HEK293 (cell line): ENCODE data around the gene HTT-AS.

Experiments
- CTCF ChIA-PET: fragments of 350-600 bp; formaldehyde crosslinking; extraction: SDS; loops from one replicate; lab custom pipeline; 2021; ENCODE audit warnings: antibody characterized with exemption; lab: Yijun Ruan, JAX
- POLR2A ChIA-PET: fragments of 300-600 bp; formaldehyde crosslinking; extraction: SDS; loops from one replicate; lab custom pipeline; 2020; ENCODE audit warnings: antibody characterized with exemption, inconsistent platforms; lab: Yijun Ruan, JAX
- H3K27ac ChIP-seq: fragments of 200-500 bp; sonication (Bioruptor generic); 2 replicates; pipeline ENCODE4 v1.5.1; 2014; ENCODE audit warnings: low read depth, low read length, control low read depth, inconsistent platforms; ENCODE audit errors: extremely low read depth
- H3K36me3 ChIP-seq, 2 experiments: fragments of 200-500 bp in 1 of 2; sonication (Bioruptor generic) in 1 of 2; 1 replicate in 1 of 2; 2 replicates in 1 of 2; pipeline ENCODE4 v1.5.1; 2014 to 2017; ENCODE audit warnings: inconsistent platforms in 2 of 2, low read length in 2 of 2; ENCODE audit not compliant: control insufficient read depth in 2 of 2, insufficient read depth in 1 of 2
- H3K4me1 ChIP-seq: fragments of 200-500 bp; sonication (Bioruptor generic); 2 replicates; pipeline ENCODE4 v1.5.1; 2014; ENCODE audit warnings: mild to moderate bottlenecking, low read length, inconsistent platforms; ENCODE audit not compliant: control insufficient read depth, insufficient read depth
- H3K4me3 ChIP-seq: 2 replicates; pipeline ENCODE4 v1.5.1; 2011; ENCODE audit warnings: low read depth, mild to moderate bottlenecking, control low read depth, low read length, moderate library complexity
- H3K9me3 ChIP-seq: fragments of 200-500 bp; sonication (Bioruptor generic); 2 replicates; pipeline ENCODE4 v1.5.1; 2014; ENCODE audit warnings: low read depth, low read length, inconsistent platforms; ENCODE audit not compliant: control insufficient read depth, insufficient read depth
- GLIS1 ChIP-seq: fragments of 450-650 bp; formaldehyde crosslinking; IDR thresholded peaks from 2 replicates; pipeline ENCODE4 v1.5.1; 2016; ENCODE audit warnings: missing biosample characterization, missing genetic modification characterization
- HOXD13 ChIP-seq: sonication (generic); formaldehyde crosslinking; IDR thresholded peaks from 2 replicates; pipeline ENCODE4 v1.8.0; 2022; ENCODE audit warnings: missing genetic modification reagents, borderline replicate concordance
- IKZF3 ChIP-seq: fragments of 450-650 bp; IDR thresholded peaks from 2 replicates; pipeline ENCODE4 v1.5.0; 2018; ENCODE audit warnings: missing biosample characterization, mild to moderate bottlenecking, missing genetic modification characterization, moderate library complexity
- MEIS1 ChIP-seq: sonication (generic); formaldehyde crosslinking; IDR thresholded peaks from 2 replicates; pipeline ENCODE4 v1.8.1; 2022; ENCODE audit warnings: missing genetic modification reagents, mild to moderate bottlenecking, borderline replicate concordance
- YY1 ChIP-seq: fragments of 450-650 bp; formaldehyde crosslinking; IDR thresholded peaks from 2 replicates; pipeline ENCODE4 v1.5.1; 2018; ENCODE audit warnings: missing biosample characterization, missing genetic modification characterization
- ZBTB17 ChIP-seq: fragments of 450-650 bp; formaldehyde crosslinking; IDR thresholded peaks from 2 replicates; pipeline ENCODE4 v1.5.1; 2016; ENCODE audit warnings: missing biosample characterization, missing genetic modification characterization
- ZBTB21 ChIP-seq: fragments of 450-650 bp; formaldehyde crosslinking; IDR thresholded peaks from 2 replicates; pipeline ENCODE4 v1.5.1; 2017; ENCODE audit warnings: missing biosample characterization, missing genetic modification characterization
- ZBTB8A ChIP-seq: fragments of 450-650 bp; formaldehyde crosslinking; IDR thresholded peaks from 2 replicates; pipeline ENCODE4 v1.5.1; 2016; ENCODE audit warnings: missing biosample characterization, missing genetic modification characterization
- ZFP3 ChIP-seq: fragments of 450-650 bp; formaldehyde crosslinking; IDR thresholded peaks from 2 replicates; pipeline ENCODE4 v1.5.1; 2016; ENCODE audit warnings: low read depth, missing biosample characterization, missing genetic modification characterization
- ZFP69B ChIP-seq: fragments of 450-650 bp; formaldehyde crosslinking; IDR thresholded peaks from 2 replicates; pipeline ENCODE4 v1.5.1; 2016; ENCODE audit warnings: missing biosample characterization, missing genetic modification characterization
- ZIC2 ChIP-seq: fragments of 450-650 bp; formaldehyde crosslinking; IDR thresholded peaks from 2 replicates; pipeline ENCODE4 v1.5.1; 2016; ENCODE audit warnings: missing biosample characterization, missing genetic modification characterization
- ZNF10 ChIP-seq: fragments of 450-650 bp; formaldehyde crosslinking; IDR thresholded peaks from 2 replicates; pipeline ENCODE4 v1.5.1; 2017; ENCODE audit warnings: missing biosample characterization, missing genetic modification characterization
- ZNF169 ChIP-seq: fragments of 450-650 bp; formaldehyde crosslinking; IDR thresholded peaks from 2 replicates; pipeline ENCODE4 v1.5.1; 2016; ENCODE audit warnings: missing biosample characterization, missing genetic modification characterization
- ZNF211 ChIP-seq: fragments of 450-650 bp; formaldehyde crosslinking; IDR thresholded peaks from 2 replicates; pipeline ENCODE4 v1.5.1; 2016; ENCODE audit warnings: low read depth, missing biosample characterization, missing genetic modification characterization
- ZNF221 ChIP-seq: fragments of 450-650 bp; formaldehyde crosslinking; IDR thresholded peaks from 2 replicates; pipeline ENCODE4 v1.5.1; 2017; ENCODE audit warnings: missing biosample characterization, missing genetic modification characterization, borderline replicate concordance
- ZNF266 ChIP-seq: fragments of 450-650 bp; formaldehyde crosslinking; IDR thresholded peaks from 2 replicates; pipeline ENCODE4 v1.5.1; 2016; ENCODE audit warnings: missing biosample characterization, missing genetic modification characterization, low read depth
- ZNF366 ChIP-seq: fragments of 450-650 bp; formaldehyde crosslinking; conservative IDR thresholded peaks from 2 replicates; pipeline ENCODE4 v1.5.1; 2016; ENCODE audit warnings: missing biosample characterization, missing genetic modification characterization
- ZNF426 ChIP-seq: fragments of 450-650 bp; formaldehyde crosslinking; IDR thresholded peaks from 2 replicates; pipeline ENCODE4 v1.5.1; 2017; ENCODE audit warnings: missing biosample characterization, missing genetic modification characterization, mild to moderate bottlenecking, inconsistent platforms, moderate library complexity
- ZNF48 ChIP-seq: fragments of 450-650 bp; formaldehyde crosslinking; IDR thresholded peaks from 2 replicates; pipeline ENCODE4 v1.5.1; 2016; ENCODE audit warnings: missing biosample characterization, missing genetic modification characterization
- ZNF555 ChIP-seq: fragments of 450-650 bp; formaldehyde crosslinking; conservative IDR thresholded peaks from 2 replicates; pipeline ENCODE4 v1.5.1; 2017; ENCODE audit warnings: missing biosample characterization, mild to moderate bottlenecking, missing genetic modification characterization, inconsistent platforms
- ZNF610 ChIP-seq: fragments of 450-650 bp; formaldehyde crosslinking; IDR thresholded peaks from 2 replicates; pipeline ENCODE4 v1.5.1; 2016; ENCODE audit warnings: missing biosample characterization, missing genetic modification characterization, borderline replicate concordance
- ZNF664 ChIP-seq: fragments of 450-650 bp; formaldehyde crosslinking; IDR thresholded peaks from 2 replicates; pipeline ENCODE4 v1.5.1; 2016; ENCODE audit warnings: missing biosample characterization, missing genetic modification characterization
- ZNF747 ChIP-seq: fragments of 450-650 bp; formaldehyde crosslinking; IDR thresholded peaks from 2 replicates; pipeline ENCODE4 v1.5.1; 2016; ENCODE audit warnings: missing biosample characterization, missing genetic modification characterization
- ZNF76 ChIP-seq: fragments of 450-650 bp; formaldehyde crosslinking; IDR thresholded peaks from 2 replicates; pipeline ENCODE4; 2016; ENCODE audit warnings: low read depth, missing biosample characterization, missing genetic modification characterization, borderline replicate concordance
- TF ChIP-seq, protein P1 (sequence below): fragments of 450-650 bp; formaldehyde crosslinking; IDR thresholded peaks from 2 replicates; pipeline ENCODE4 v1.5.1; 2016; ENCODE audit warnings: missing biosample characterization, missing genetic modification characterization
- TF ChIP-seq, protein P2 (sequence below): fragments of 450-650 bp; formaldehyde crosslinking; IDR thresholded peaks from 2 replicates; pipeline ENCODE4 v1.5.1; 2016; ENCODE audit warnings: missing biosample characterization, missing genetic modification characterization
- TF ChIP-seq, protein P3 (sequence below): fragments of 450-650 bp; formaldehyde crosslinking; IDR thresholded peaks from 2 replicates; pipeline ENCODE4 v1.5.1; 2016; ENCODE audit warnings: missing biosample characterization, missing genetic modification characterization
- TF ChIP-seq, protein P4 (sequence below): fragments of 450-650 bp; formaldehyde crosslinking; IDR thresholded peaks from 2 replicates; pipeline ENCODE4 v1.5.1; 2016; ENCODE audit warnings: missing biosample characterization, missing genetic modification characterization

Gene HTT-AS

DNA sequence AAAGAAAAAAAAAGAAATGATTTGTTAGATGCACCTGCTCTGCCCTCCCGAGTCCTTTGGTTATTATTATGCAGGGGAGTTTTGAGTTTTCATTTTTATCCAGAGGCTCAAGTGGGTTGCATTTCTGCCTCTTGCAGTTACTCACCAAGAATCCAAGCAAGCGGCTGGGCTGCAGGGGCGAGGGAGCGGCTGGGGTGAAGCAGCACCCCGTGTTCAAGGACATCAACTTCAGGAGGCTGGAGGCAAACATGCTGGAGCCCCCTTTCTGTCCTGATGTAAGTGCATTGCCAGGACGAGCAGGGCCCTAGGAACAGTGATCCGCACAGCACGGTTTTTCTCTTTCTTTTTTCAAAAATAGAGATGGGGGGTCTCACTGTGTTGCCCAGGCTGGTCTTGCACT lies 39.1 kb downstream of the HTT-AS start:
- TF ChIP-seq ZNF76 (no peak), GLIS1 (tag by site-specific recombination) (no peak), ZNF211 (tag by site-specific recombination) (no peak), ZNF555 (no peak), ZBTB17 (no peak), ZFP69B (tag by site-specific recombination) (no peak), ZNF366 (tag by site-specific recombination) (no peak), ZNF610 (no peak), HOXD13 (CRISPR knock-in tag) (no peak), MEIS1 (no peak), YY1 (tag by site-specific recombination) (no peak), ZIC2 (tag by site-specific recombination) (no peak)
- Histone ChIP-seq H3K9me3 (no peaks in the 10 kb centered on the region), H3K36me3 (no peaks in the 10 kb centered on the region), H3K4me3 (no peak overlapping the region), H3K4me1 (no peaks in the 10 kb centered on the region), H3K27ac (no peak overlapping the region)
- CTCF ChIA-PET: interaction anchor here (0.6 kb wide), 1 partner anchor 47 kb away, joined by 3 read pairs; no protein-coding TSS in a partner anchor
- POLR2A ChIA-PET: no interaction called here

DNA sequence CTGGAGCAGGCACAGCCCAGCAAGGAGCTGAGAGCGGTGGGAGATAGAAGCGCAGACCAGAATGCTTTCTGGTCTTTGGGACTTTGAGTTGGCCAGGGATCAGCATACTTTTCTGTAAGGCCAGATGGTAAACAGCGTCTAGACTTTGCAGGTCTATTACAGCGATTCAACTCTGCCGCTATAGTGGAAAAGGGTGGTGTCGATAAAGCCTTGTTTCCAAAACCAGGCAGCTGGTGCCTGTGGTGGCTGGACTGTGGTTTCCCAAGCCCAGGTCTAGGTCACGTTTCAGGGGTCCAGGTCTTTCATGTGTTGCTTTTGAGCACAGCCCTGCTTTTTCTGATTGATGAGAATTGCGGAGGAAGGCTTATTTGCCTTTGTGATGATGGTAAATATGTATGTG lies 40.1 kb downstream of the HTT-AS start:
- Histone ChIP-seq H3K4me1 (no peaks in the 10 kb centered on the region), H3K27ac (no peak overlapping the region), H3K36me3 (no peaks in the 10 kb centered on the region), H3K4me3 (no peak overlapping the region), H3K9me3 (no peaks in the 10 kb centered on the region)
- TF ChIP-seq ZNF426 (tag by site-specific recombination) (no peak), ZNF221 (no peak), ZBTB21 (no peak), ZBTB8A (tag by site-specific recombination) (no peak), ZNF266 (tag by site-specific recombination) (no peak), IKZF3 (no peak), ZNF10 (tag by site-specific recombination) (no peak)
- TF ChIP-seq, protein P1, sequence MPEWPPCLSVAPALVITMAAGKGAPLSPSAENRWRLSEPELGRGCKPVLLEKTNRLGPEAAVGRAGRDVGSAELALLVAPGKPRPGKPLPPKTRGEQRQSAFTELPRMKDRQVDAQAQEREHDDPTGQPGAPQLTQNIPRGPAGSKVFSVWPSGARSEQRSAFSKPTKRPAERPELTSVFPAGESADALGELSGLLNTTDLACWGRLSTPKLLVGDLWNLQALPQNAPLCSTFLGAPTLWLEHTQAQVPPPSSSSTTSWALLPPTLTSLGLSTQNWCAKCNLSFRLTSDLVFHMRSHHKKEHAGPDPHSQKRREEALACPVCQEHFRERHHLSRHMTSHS (tag by site-specific recombination): no peak
- TF ChIP-seq, protein P2, sequence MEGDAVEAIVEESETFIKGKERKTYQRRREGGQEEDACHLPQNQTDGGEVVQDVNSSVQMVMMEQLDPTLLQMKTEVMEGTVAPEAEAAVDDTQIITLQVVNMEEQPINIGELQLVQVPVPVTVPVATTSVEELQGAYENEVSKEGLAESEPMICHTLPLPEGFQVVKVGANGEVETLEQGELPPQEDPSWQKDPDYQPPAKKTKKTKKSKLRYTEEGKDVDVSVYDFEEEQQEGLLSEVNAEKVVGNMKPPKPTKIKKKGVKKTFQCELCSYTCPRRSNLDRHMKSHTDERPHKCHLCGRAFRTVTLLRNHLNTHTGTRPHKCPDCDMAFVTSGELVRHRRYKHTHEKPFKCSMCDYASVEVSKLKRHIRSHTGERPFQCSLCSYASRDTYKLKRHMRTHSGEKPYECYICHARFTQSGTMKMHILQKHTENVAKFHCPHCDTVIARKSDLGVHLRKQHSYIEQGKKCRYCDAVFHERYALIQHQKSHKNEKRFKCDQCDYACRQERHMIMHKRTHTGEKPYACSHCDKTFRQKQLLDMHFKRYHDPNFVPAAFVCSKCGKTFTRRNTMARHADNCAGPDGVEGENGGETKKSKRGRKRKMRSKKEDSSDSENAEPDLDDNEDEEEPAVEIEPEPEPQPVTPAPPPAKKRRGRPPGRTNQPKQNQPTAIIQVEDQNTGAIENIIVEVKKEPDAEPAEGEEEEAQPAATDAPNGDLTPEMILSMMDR (tag by site-specific recombination): no peak
- ChIA-PET POLR2A (no interaction called here), CTCF (no interaction called here)

DNA sequence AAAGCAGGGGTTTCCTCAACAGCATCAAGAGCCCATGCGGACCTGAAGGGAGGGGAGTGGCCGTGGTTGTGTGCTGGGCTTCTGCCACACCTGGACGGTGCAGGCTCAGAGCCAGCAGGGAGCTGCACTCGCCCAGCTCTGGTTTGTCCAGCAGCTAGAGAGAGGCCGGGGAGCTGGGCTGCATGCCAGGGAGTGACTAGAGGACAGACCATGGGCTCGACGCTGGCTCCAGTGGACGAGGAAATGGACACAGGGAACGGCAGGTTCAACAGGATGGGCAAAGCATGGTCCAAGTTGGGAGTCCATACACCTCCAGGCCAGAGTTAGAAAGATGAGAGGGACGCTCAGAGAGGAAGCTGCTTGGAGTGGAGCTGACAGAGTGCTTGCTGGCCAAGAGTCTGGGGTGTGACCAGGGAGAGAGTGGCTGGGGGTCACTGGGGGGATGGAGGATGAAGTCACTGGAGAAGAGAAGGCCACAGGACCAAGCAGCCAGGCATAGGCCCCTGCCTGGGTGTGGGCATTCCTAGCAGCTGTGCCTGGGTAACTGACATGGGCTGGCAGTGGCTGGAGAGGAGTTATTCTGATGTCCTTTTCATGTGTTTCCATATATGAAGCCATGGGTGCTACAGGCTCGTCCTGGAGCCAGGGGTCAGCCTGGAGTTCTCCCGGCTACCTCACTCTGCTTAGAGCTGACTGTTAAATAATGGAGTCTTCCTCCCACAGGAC lies 42.8 kb downstream of the HTT-AS start:
- no peak overlapping the region for H3K4me3 ChIP-seq
- CTCF ChIA-PET: interaction anchor here (0.6 to 0.9 kb wide), 2 partner anchors 58 to 75 kb away, joined by 3 to 4 read pairs; no protein-coding TSS in a partner anchor
- POLR2A ChIA-PET: no interaction called here
- no peaks in the 10 kb centered on the region for H3K4me1 ChIP-seq
- H3K9me3 ChIP-seq: no peaks in the 10 kb centered on the region
- H3K36me3 ChIP-seq: no peaks in the 10 kb centered on the region
- no peak overlapping the region for H3K27ac ChIP-seq
- no peak for TF ChIP-seq ZFP3 (tag by site-specific recombination)
- no peak for TF ChIP-seq ZNF169 (tag by site-specific recombination)
- TF ChIP-seq, protein P3, sequence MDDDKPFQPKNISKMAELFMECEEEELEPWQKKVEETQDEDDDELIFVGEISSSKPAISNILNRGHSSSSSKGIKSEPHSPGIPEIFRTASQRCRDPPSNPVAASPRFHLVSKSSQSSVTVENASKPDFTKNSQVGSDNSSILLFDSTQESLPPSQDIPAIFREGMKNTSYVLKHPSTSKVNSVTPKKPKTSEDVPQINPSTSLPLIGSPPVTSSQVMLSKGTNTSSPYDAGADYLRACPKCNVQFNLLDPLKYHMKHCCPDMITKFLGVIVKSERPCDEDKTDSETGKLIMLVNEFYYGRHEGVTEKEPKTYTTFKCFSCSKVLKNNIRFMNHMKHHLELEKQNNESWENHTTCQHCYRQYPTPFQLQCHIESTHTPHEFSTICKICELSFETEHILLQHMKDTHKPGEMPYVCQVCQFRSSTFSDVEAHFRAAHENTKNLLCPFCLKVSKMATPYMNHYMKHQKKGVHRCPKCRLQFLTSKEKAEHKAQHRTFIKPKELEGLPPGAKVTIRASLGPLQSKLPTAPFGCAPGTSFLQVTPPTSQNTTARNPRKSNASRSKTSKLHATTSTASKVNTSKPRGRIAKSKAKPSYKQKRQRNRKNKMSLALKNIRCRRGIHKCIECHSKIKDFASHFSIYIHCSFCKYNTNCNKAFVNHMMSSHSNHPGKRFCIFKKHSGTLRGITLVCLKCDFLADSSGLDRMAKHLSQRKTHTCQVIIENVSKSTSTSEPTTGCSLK: no peak
- TF ChIP-seq, protein P4, sequence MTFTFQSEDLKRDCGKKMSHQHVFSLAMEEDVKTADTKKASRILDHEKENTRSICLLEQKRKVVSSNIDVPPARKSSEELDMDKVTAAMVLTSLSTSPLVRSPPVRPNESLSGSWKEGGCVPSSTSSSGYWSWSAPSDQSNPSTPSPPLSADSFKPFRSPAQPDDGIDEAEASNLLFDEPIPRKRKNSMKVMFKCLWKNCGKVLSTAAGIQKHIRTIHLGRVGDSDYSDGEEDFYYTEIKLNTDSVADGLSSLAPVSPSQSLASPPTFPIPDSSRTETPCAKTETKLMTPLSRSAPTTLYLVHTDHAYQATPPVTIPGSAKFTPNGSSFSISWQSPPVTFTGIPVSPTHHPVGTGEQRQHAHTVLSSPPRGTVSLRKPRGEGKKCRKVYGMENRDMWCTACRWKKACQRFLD (tag by site-specific recombination): no peak
- no peak for TF ChIP-seq ZNF76
- TF ChIP-seq ZNF747 (tag by site-specific recombination): no peak
- no peak for TF ChIP-seq ZNF664 (tag by site-specific recombination)
- TF ChIP-seq ZNF48: no peak
